ENCODE data around the gene ZNF831.

ZNF831 gene

DNA sequence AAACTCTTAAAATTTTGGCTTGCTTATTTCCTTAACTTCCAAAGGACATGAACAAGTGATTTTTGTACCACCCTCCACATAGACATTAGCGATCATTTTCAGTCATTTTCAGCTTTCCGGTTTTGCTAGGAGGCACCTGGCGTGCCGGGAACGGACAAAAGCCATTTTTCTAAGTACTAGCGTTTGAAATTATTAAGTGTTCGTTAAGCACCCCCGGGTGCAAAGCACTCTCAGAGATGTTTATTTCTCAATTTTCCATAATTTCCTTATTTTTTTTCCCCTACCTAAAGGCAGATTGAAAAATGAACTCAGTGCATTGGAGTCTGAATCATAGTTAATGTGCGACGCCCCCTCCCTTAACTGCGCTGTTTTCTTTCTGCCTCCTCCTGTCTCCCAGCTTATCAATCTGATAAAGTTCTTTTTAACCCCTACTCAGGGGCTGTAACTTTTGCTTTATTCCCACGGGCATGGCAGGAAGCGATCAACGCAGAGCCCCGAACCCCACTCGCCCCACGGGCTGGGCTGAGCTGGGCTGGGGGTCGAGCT lies 58.2 kb downstream of the ZNF831 start:
- TF ChIP-seq, protein P1, sequence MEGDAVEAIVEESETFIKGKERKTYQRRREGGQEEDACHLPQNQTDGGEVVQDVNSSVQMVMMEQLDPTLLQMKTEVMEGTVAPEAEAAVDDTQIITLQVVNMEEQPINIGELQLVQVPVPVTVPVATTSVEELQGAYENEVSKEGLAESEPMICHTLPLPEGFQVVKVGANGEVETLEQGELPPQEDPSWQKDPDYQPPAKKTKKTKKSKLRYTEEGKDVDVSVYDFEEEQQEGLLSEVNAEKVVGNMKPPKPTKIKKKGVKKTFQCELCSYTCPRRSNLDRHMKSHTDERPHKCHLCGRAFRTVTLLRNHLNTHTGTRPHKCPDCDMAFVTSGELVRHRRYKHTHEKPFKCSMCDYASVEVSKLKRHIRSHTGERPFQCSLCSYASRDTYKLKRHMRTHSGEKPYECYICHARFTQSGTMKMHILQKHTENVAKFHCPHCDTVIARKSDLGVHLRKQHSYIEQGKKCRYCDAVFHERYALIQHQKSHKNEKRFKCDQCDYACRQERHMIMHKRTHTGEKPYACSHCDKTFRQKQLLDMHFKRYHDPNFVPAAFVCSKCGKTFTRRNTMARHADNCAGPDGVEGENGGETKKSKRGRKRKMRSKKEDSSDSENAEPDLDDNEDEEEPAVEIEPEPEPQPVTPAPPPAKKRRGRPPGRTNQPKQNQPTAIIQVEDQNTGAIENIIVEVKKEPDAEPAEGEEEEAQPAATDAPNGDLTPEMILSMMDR (conservative IDR thresholded peaks at IDR 0.05; ENCODE audit: low read depth, low read length) = no peak
- H3K4me3 ChIP-seq (ENCODE audit: low read length) = peak overlapping the region; percentile 46
- DNase-seq (ENCODE audit: low read depth) = no peak

DNA sequence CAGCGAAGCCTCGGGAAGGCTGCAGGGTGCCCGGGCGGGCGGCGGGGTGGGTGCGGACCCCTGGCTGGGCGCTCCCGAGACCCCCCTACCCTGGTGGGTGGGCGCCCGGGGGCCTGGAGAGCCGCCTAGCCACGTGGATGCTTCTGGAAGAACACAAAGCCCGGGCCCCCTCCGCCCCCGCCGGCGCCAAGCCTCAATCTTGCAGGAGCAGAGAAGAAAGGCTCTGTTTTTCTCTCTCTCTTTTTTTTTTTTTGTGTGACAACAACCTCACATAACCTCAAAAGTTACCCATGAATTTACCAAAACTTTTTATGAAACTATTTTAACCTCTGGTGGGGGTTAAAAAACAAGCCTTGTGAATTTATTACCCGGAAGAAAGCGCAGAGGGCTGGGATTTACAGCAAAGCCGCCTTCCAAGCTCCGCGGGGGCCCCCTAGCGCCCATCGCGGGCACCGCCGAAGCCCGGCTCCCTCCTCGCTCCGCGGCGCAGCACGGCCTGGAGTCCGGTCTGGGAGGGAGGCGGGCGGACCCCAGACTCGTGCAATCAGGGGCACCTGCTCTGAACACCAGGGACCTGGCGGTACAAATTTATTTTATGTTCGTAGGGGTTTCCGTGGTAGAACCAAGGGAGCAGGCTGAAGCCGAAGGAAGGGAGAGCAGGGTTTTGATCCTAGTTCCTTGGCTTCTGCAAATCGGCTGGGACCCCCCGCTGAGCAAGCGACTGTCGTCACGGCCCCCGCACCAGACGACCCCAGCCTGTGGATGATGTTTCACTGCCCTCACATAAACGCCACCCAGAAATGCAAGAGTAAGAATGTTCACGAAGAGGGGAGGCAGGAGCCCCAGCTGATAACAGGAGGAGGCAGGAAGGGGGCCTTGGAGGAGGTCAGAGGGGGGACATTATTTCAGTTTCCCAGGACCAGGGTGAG lies 58.9 kb downstream of the ZNF831 start:
- TF ChIP-seq, protein P1 (conservative IDR thresholded peaks at IDR 0.05; ENCODE audit: low read depth, low read length) = peak; percentile 90
- peak; percentile 8 for DNase-seq (ENCODE audit: low read depth)
- peak overlapping the region; percentile 46 for H3K4me3 ChIP-seq (ENCODE audit: low read length)

DNA sequence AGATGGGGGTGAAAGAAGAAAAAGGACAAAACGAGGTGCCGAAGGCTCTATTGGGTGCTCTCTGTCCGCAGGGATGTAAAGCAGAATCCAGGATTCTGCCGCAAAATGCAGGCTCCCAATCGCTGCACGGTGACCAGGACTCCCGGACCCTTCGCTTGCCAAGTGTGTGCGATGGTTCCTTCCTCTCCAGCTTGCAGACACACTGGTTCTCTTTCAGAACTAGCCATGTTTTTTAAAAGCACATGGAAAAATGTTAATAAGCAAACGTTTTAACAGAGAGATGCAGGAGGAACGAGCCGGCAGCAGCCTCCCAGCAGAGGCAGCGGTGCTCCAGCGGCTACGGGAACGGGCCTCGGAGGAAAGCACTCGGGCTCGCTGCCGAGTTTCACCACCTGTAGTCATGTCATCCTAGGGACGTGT lies 59.6 kb downstream of the ZNF831 start:
- no peak for DNase-seq (ENCODE audit: low read depth)
- TF ChIP-seq, protein P1 (conservative IDR thresholded peaks at IDR 0.05; ENCODE audit: low read depth, low read length) = no peak
- no peak overlapping the region for H3K4me3 ChIP-seq (ENCODE audit: low read length)

DNA sequence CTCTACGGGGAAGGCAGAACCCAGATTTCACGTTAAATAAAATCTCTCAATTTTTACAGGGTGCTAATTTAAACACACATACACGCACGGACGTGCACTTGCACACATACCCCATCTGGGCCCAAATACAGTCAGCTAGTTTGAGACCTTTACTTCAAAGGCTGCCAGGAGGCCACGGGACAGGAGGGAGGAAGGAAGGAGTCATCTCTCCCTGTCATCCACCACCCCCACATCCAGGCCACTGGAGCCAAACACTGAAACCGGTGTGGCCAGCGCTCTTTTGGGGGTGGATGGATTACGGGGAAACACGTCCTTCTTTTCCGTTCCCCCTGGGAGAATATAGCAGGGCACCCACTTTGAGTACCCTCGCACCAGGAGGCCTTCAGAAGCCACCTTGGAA lies 60.1 kb downstream of the ZNF831 start:
- DNase-seq (ENCODE audit: low read depth) = no peak
- no peak overlapping the region for H3K4me3 ChIP-seq (ENCODE audit: low read length)
- TF ChIP-seq, protein P1 (conservative IDR thresholded peaks at IDR 0.05; ENCODE audit: low read depth, low read length) = no peak

DNA sequence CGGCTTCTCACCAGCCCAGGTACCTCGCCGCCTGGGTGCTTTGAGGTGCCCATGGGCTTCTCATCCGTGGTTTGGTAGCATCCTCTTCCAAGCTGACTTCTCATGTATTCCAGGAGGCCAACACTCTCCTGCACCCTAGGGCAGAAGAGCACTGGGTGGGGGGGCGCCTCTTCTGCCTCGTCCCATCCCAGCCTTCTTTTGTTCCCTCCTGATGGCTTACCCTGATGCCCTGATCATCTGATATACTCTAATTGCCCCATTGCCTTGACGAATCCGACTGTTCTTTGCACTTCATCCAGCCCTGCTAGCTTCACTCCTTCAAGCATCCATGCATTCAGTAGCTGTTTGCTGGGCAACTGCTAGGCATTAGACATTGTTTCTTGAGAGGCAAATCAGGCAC lies 60.6 kb downstream of the ZNF831 start:
- no peak for DNase-seq (ENCODE audit: low read depth)
- TF ChIP-seq, protein P1 (conservative IDR thresholded peaks at IDR 0.05; ENCODE audit: low read depth, low read length) = no peak
- no peak overlapping the region for H3K4me3 ChIP-seq (ENCODE audit: low read length)

DNA sequence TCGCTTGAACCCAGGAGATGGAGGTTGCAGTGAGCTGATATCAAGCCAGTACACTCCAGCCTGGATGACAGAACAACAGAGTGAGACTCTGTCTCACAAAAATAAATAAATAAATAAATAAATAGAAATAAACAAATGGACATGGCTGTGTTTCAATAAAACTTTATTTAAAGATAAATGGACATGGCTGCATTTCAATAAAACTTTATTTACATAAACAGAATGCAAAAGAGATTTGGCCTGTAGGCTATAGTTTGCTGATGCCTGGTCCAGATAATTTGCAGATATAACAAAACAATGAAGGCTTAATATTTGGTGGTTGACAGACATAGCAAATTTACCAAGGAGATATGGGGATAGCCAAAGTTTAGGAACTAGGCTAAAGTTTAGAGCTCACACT lies 66.8 kb downstream of the ZNF831 start:
- DNase-seq (ENCODE audit: low read depth) = no peak
- TF ChIP-seq, protein P1 (conservative IDR thresholded peaks at IDR 0.05; ENCODE audit: low read depth, low read length) = no peak
- no peak overlapping the region for H3K4me3 ChIP-seq (ENCODE audit: low read length)

All from retinal pigment epithelial cell (primary cell).